ENCODE measurements around the gene TUSC2.

TUSC2 gene

GRCh38 chr3:50337175-50337861, 9.3 kb upstream of the TUSC2 start:
- no peak for TF ChIP-seq CTCF (IDR thresholded peaks at IDR 0.05)

DNA sequence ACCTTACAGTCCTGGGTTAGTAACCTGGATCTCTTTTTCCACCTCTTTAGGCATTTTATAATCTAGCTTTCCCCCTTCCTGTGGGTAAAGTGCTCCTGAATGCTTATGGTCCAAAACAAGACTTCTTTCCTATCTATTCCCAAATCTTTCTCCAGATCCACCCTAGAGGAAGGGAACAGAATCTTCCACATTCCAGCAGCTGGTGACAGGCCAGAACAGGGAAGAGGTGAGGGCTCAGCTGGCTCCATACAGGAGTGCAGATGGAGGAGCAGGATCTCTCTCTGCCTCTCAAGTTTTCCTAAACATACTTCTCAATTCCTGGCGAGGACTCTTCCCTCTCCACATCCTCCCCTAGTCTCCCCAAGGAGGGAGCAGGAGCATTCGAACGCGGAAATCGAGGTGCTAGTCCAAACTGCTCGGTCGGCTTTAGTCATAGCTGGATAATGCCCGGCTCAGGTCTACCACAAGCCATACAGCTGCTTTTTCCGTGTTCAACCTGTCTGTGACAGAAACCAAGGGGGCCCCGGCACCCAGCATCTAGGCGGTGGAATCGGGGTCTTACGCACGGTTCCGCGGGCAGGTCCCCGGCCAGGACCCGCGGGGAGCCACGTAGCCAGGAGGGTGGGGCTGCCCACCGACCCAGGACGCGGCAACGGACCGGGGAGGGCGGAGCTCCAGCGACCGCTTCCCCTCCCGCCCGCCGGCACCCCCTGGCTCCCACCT, 8.6 kb upstream of the TUSC2 start:
- TF ChIP-seq CTCF (IDR thresholded peaks at IDR 0.05), result no peak; the same call in 1 of the 2 replicates

DNA sequence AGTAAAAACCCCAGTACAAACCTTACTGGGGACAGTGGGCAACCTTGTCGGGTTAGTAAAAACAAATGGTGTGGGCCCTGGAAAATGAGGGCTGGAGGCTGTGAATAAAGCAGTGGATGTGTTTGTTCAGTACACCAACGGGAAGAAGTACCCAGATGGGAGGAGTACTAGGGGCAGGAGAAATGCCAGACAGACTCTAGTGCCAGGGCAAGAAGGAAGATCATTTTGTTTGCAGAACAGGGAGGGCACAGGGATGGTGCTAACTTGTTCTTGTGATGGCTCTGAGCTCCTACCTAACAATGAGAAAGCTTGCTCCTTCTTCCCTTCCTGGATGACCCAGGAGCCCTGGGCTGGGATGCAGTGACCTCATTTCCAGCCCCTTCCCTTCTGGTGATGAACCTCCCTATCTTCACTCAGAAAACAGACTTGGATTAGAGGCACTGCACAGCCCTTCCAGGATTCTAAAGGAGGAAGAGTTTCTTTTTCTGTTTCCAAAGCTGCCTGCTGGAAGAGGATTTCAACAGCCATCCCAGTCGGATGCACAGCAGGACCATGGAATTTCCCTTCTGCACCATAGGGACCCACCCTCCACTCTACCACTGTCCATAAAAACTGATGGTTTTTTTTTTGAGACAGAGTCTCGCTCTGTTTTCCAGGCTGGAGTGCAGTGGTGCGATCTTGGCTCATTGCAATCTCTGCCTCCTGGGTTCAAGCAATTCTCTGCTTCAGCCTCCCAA, 6.5 kb upstream of the TUSC2 start:
- no peak for TF ChIP-seq CTCF (IDR thresholded peaks at IDR 0.05)

GRCh38 chr3:50333744-50334328, 5.8 kb upstream of the TUSC2 start:
- no peak for TF ChIP-seq CTCF (IDR thresholded peaks at IDR 0.05)

GRCh38 chr3:50331364-50331907, 3.4 kb upstream of the TUSC2 start:
- no peak for TF ChIP-seq CTCF (IDR thresholded peaks at IDR 0.05)

DNA sequence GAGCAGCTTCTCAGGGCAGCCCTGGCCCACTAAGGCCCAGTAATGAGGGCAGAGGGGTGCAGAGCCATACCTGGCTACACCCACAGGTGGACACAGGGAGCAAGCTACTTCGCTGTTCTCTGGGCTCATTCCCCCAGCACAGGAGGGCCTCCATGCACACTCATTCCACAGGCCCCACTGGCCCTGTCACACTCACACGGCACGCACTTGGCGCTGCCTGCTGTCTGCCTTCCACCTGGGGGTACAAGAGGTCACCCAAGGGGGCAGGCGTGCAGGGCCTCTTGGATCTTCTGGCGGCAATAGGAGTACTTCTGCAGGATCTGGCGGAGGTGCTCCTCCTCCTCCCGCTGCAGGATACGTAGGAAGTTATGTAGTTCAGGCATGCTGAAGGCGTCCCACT, 2.3 kb upstream of the TUSC2 start:
- no peak for TF ChIP-seq CTCF (IDR thresholded peaks at IDR 0.05)

DNA sequence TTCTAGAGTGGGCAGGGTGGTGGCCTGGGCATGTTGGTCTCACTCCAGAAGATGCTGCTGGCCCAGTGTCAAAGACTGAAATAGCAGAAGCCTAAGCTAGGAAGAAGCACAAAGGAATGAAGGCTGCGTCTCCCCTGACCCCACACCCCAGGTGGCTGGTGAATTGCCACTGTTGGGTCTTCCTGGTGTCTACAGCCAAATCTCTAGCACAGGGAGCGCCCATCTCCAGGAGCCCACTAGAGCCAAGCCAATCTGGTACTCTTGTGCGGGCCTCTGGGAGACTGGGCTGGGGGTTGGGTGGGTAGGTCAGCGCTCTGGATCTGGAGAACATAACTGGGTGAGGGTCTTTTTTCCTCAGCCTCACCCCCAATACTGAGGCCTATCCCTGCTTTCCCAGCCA, 894 bp downstream of the TUSC2 start:
- no peak for TF ChIP-seq CTCF (IDR thresholded peaks at IDR 0.05)
